BJ (cell line): Measurements from ENCODE around the gene ZNF771. TPM values are rescaled to one million over a fixed set of nuclear protein-coding genes. Genes with fewer than 3 reads are reported as not detected.
A peak's percentile ranks its signal among the peaks of the same experiment; 100 is the strongest.

Experiments used
- CTCF ChIA-PET: fragments of 350-600 bp; formaldehyde crosslinking; extraction: SDS; loops from one replicate; lab custom pipeline; 2021; ENCODE audit warnings: antibody characterized with exemption, inconsistent platforms; lab: Yijun Ruan, JAX
- POLR2A ChIA-PET: fragments of 300-600 bp; sonication (Branson Sonifier 250); formaldehyde crosslinking; extraction: SDS; loops from one replicate; lab custom pipeline; 2021; ENCODE audit warnings: antibody characterized with exemption; lab: Charles Lee
- DNase-seq: peaks from one replicate; pipeline ENCODE4 v3.0.0-alpha.2; 2011; ENCODE audit warnings: low read depth
- H3K27me3 ChIP-seq: 2 replicates; pipeline ENCODE4 v1.6.0; 2011; ENCODE audit warnings: low read length; ENCODE audit not compliant: control insufficient read depth, insufficient read depth
- H3K36me3 ChIP-seq: 2 replicates; pipeline ENCODE4 v1.5.1; 2011; ENCODE audit warnings: low read length; ENCODE audit not compliant: control insufficient read depth, insufficient read depth
- H3K4me3 ChIP-seq: 2 replicates; pipeline ENCODE4 v1.5.1; 2011; ENCODE audit warnings: low read depth, mild to moderate bottlenecking, control low read depth, low read length
- polyA plus RNA-seq: library from polyadenylated mRNA; depleted of rRNA; stranded (reverse); fragments of >200 nt; gene quantifications from 2 replicates; pipeline ENCODE4 v1.2.3, GENCODE V29; 2011
- TF ChIP-seq, protein P1 (sequence below): IDR thresholded peaks from 2 replicates; pipeline ENCODE4 v1.5.1; 2011; ENCODE audit warnings: low read depth, mild to moderate bottlenecking, control low read depth, inconsistent platforms, low read length, moderate library complexity; ENCODE audit not compliant: insufficient read depth

ZNF771 gene
- polyA plus RNA-seq, 1 experiment = 7.9 TPM

DNA sequence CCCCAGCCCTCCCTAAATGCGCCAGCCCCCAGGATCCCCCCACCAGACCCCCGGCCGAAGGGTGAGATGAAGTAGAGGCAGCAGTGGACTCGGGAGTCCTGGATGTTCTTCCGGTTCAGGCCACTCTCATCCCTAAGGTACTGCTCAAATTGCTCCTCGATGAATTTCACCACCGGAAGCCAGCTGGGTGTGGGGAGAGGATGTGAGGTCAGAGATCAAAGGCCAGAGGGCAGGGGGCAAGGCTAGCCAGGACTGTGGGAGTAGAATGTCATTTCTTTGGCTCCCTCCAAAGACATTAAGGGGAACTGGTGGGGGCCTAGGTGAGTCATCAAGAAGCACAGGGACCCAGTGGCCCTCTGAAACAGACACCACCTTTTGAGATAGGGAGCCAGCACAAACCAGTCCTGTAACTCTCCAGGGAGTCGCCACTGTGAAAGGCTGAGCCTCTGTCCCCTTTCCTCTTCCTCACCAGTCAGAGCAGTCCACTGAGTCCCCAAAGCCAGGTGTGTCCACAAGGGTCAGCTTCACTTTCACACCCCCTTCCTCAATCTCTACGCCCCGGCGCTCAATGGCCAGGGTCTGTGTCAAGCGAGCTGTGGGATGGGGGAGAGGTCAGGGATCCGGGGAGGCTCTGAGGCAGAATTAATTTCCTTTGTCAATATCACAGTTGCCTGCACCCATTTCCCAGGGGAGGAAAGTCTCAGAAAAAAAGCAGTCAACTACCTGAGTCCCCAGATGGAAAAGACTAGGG lies 25.9 kb upstream of the ZNF771 start:
- Histone ChIP-seq H3K27me3 (no peaks in the 10 kb centered on the region), H3K4me3 (no peak overlapping the region), H3K36me3 (no peaks in the 10 kb centered on the region; the same call in 1 of the 2 replicates)
- DNase-seq = no peak
- ChIA-PET CTCF (no interaction called here), POLR2A (interaction anchor here (0.5 kb wide), 1 partner anchor 1044 kb away, joined by 7 read pairs; no protein-coding TSS in a partner anchor)
- TF ChIP-seq, protein P1, sequence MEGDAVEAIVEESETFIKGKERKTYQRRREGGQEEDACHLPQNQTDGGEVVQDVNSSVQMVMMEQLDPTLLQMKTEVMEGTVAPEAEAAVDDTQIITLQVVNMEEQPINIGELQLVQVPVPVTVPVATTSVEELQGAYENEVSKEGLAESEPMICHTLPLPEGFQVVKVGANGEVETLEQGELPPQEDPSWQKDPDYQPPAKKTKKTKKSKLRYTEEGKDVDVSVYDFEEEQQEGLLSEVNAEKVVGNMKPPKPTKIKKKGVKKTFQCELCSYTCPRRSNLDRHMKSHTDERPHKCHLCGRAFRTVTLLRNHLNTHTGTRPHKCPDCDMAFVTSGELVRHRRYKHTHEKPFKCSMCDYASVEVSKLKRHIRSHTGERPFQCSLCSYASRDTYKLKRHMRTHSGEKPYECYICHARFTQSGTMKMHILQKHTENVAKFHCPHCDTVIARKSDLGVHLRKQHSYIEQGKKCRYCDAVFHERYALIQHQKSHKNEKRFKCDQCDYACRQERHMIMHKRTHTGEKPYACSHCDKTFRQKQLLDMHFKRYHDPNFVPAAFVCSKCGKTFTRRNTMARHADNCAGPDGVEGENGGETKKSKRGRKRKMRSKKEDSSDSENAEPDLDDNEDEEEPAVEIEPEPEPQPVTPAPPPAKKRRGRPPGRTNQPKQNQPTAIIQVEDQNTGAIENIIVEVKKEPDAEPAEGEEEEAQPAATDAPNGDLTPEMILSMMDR = no peak

DNA sequence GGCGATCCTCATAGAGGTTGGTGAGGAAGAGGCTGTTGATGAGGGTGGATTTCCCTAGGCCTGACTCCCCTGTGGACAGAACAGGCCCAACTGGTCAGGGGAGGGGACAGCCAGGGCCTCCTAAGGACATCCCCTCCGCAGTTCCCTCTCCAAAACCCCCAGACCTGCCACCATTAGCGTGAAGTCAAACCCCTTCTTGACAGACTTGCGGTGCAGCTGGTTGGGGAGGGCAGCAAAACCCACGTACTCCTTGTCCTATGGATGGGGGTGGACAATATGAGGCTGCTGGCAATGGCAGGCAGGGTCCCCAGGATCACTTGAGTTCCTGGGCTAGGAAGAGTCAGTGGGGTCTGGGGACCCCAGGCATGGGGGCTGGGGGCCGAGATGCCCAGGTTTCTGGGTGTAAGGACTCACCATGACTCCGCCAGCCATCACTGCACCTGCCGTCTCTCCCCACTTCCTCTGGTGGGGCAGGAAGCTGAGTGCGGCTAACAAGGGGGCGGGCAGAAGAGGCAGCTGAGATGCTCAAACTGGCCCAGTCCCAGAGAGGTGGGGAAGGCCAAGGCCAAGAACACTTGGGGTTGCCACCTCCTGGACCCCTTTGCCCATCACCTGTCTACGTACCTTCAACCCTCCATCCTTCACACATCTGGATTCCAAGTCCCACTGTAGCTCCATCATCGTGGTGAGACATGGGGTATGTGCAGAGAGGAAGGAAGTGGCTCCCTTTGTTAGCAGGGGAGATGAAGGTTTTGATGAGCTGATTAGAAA lies 25.1 kb upstream of the ZNF771 start, which contains the start of gene SEPTIN1:
SEPTIN1 (minus strand) TSS at position 451 of the 771 bp plus-strand sequence; CDS start at position 432, 19 bp downstream.
- Histone ChIP-seq H3K4me3 (no peak within 1 kb of the TSS), H3K36me3 (no peaks in the 10 kb centered on the region; the same call in 1 of the 2 replicates), H3K27me3 (no peaks in the 10 kb centered on the region)
- ChIA-PET CTCF (interaction anchor here (1.1 to 1.7 kb wide), 2 partner anchors 24 to 27 kb away, joined by 4 to 6 read pairs; no protein-coding TSS in a partner anchor), POLR2A (interaction anchor here (0.5 kb wide), 1 partner anchor 1043 kb away, joined by 7 read pairs; no protein-coding TSS in a partner anchor)
- DNase-seq = no peak
- TF ChIP-seq, protein P1 = no peak

DNA sequence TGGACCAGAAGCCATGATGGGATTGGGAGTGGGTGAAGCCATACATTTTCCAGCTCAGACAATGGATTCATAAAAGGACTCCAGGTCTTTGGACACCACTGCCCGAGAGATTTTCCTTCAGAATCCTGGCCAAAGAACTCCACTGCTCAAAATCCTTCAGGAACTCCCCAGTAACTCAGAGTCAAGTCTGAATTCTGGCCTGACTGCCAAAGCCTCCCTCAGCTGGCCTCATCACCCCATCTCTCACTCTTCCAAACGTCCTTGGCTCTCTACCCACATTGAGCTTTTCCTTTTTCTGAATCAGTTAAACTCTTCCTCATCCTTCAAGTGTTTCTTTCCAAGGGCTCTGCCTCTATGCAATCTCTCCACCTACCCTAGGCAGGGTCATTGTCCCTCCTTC lies 23.9 kb upstream of the ZNF771 start:
- POLR2A ChIA-PET = no interaction called here
- no peak overlapping the region for H3K4me3 ChIP-seq
- no peaks in the 10 kb centered on the region; the same call in 1 of the 2 replicates for H3K36me3 ChIP-seq
- CTCF ChIA-PET = interaction anchor here (1.1 to 1.7 kb wide), 2 partner anchors 23 to 26 kb away, joined by 4 to 6 read pairs; no protein-coding TSS in a partner anchor
- H3K27me3 ChIP-seq = no peaks in the 10 kb centered on the region
- TF ChIP-seq, protein P1 = no peak
- DNase-seq = no peak

DNA sequence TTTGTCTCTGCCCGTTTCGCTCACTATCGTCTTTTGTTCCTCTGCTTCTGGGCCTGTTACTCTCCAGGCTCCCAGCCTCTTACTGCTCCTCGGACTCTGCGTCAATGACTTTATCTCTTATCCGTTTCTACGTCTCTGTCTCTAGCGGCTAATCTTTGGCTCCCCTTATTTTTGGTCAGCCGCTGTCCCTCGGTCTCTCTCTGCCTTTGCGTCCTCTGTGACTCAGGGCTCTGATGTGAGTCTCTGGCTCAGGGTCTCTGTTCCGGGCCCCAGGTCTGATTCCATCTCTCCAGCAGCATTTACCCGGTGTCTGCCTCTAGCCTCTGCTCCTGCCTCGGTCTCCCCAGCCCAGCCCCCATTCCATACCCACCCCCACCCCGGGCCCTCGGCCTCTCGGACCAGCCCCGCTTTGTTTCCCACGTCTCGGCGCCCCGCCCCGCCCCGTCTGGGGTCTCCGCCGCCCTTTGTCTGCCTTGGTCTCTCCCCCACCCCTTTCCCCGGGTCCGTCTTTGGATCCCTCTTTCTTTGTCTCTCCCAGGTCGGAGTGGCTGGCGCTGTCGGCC lies 12.7 kb upstream of the ZNF771 start:
- peaks cover 4% of the 10 kb centered on the region for H3K36me3 ChIP-seq
- POLR2A ChIA-PET = no interaction called here
- TF ChIP-seq, protein P1 = no peak
- no peaks in the 10 kb centered on the region for H3K27me3 ChIP-seq
- peak overlapping the region; percentile 81 for H3K4me3 ChIP-seq
- CTCF ChIA-PET = interaction anchor here (0.9 to 2.1 kb wide), 8 partner anchors 8 to 302 kb away, joined by 3 to 8 read pairs (median 5); partner anchors contain the start of genes ZNF771 and ZNF785
- DNase-seq = no peak
